DND-41 (cell line): ENCODE results near the gene PIEZO2.

Source experiments
- CTCF ChIP-seq: IDR thresholded peaks from 2 replicates; pipeline ENCODE4 v1.5.1; 2012; ENCODE audit warnings: borderline replicate concordance, low read length, moderate library complexity, mild to moderate bottlenecking; ENCODE audit not compliant: poor library complexity, severe bottlenecking; ENCODE audit errors: extremely low read depth
- EZH2 ChIP-seq: IDR thresholded peaks from 3 replicates; pipeline ENCODE4 v1.6.1; 2012; ENCODE audit warnings: borderline replicate concordance, low read depth, mild to moderate bottlenecking, moderate library complexity, low read length, inconsistent platforms; ENCODE audit not compliant: severe bottlenecking

GRCh38 chr18:11113937-11114336 is 35.4 kb downstream of the PIEZO2 start:
- no peak for TF ChIP-seq CTCF
- TF ChIP-seq EZH2: no peak
